ENCODE measurements around the gene MESP1.

- TF ChIP-seq CTCF (IDR thresholded peaks at IDR 0.05) (no peak), POLR2A (IDR thresholded peaks at IDR 0.05) (no peak)
Measured at GRCh38 chr15:89781055-89781454, 30.0 kb upstream of the MESP1 start.
